Neural progenitor cell (in vitro differentiated cells): ENCODE measurements around the gene HPRT1. TPM values are rescaled to one million over a fixed set of nuclear protein-coding genes. Genes with fewer than 3 reads are reported as not detected.

Experiments used
- DNase-seq: peaks from one replicate; pipeline ENCODE4 v3.0.0-alpha.2; 2016; ENCODE audit warnings: low spot score
- H2AFZ ChIP-seq: fragments of 200-600 bp; sonication (generic); replicated peaks from 2 replicates; pipeline ENCODE4 v1.6.1; 2016; ENCODE audit warnings: antibody characterized with exemption
- H3F3A ChIP-seq: fragments of 200-600 bp; sonication (generic); 2 replicates; pipeline ENCODE4 v1.6.1; 2016; ENCODE audit warnings: antibody characterized with exemption, low read depth
- H3K27ac ChIP-seq: fragments of 200-600 bp; sonication (generic); 2 replicates; pipeline ENCODE4 v1.5.1; 2016; ENCODE audit warnings: mild to moderate bottlenecking
- H3K27me3 ChIP-seq: fragments of 200-600 bp; sonication (generic); 2 replicates; pipeline ENCODE4 v1.6.1; 2016; ENCODE audit warnings: mild to moderate bottlenecking, moderate library complexity
- H3K36me3 ChIP-seq: fragments of 200-600 bp; sonication (generic); 2 replicates; pipeline ENCODE4 v1.5.1; 2016
- H3K4me1 ChIP-seq: fragments of 200-600 bp; sonication (generic); 2 replicates; pipeline ENCODE4 v1.6.1; 2016; ENCODE audit warnings: mixed run types
- H3K4me2 ChIP-seq: fragments of 200-600 bp; sonication (generic); 2 replicates; pipeline ENCODE4 v1.6.1; 2016
- H3K4me3 ChIP-seq: fragments of 200-600 bp; sonication (generic); 2 replicates; pipeline ENCODE4 v1.5.1; 2016
- H3K79me2 ChIP-seq: fragments of 200-600 bp; sonication (generic); 2 replicates; pipeline ENCODE4 v1.6.1; 2016; ENCODE audit warnings: low read depth
- H3K9ac ChIP-seq: fragments of 200-600 bp; sonication (generic); 2 replicates; pipeline ENCODE4 v1.6.1; 2016
- H3K9me3 ChIP-seq: fragments of 200-600 bp; sonication (generic); 2 replicates; pipeline ENCODE4 v1.5.1; 2016; ENCODE audit warnings: low read depth
- H4K20me1 ChIP-seq: fragments of 200-600 bp; sonication (generic); 2 replicates; pipeline ENCODE4 v1.6.1; 2016; ENCODE audit warnings: low read depth
- H3K27ac Mint-ChIP-seq: 3 replicates; pipeline ENCODE4 v1.8.0; 2021; ENCODE audit warnings: mixed read lengths
- H3K27me3 Mint-ChIP-seq: 2 replicates; pipeline ENCODE4 v1.8.0; 2022; ENCODE audit warnings: low read depth, mild to moderate bottlenecking, inconsistent platforms, moderate library complexity, mixed read lengths; ENCODE audit not compliant: insufficient read depth
- H3K36me3 Mint-ChIP-seq: 3 replicates; pipeline ENCODE4 v1.8.0; 2021; ENCODE audit warnings: mixed read lengths
- H3K4me1 Mint-ChIP-seq: 3 replicates; pipeline ENCODE4 v1.8.0; 2021; ENCODE audit warnings: mixed read lengths
- H3K4me3 Mint-ChIP-seq: 3 replicates; pipeline ENCODE4 v1.8.0; 2021; ENCODE audit warnings: mild to moderate bottlenecking, moderate library complexity, mixed read lengths
- H3K9me3 Mint-ChIP-seq: 3 replicates; pipeline ENCODE4 v1.8.0; 2020; ENCODE audit warnings: mixed read lengths
- CTCF ChIP-seq: fragments of 200-600 bp; sonication (generic); IDR thresholded peaks from 2 replicates; pipeline ENCODE4 v1.5.1; 2017; ENCODE audit warnings: antibody characterized with exemption, mild to moderate bottlenecking
- EZH2 ChIP-seq: fragments of 200-600 bp; sonication (generic); IDR thresholded peaks from 2 replicates; pipeline ENCODE4 v1.6.1; 2017; ENCODE audit warnings: antibody characterized with exemption, mild to moderate bottlenecking, moderate library complexity
- EZH2phosphoT487 ChIP-seq: fragments of 200-600 bp; sonication (generic); IDR thresholded peaks from 2 replicates; pipeline ENCODE4 v1.6.1; 2017; ENCODE audit warnings: antibody characterized with exemption
- total RNA-seq: library from RNA; depleted of rRNA; stranded (reverse); fragments of >200 nt; gene quantifications from 2 replicates; pipeline ENCODE4 v1.2.3, GENCODE V29; 2015; ENCODE audit warnings: low replicate concordance

HPRT1 gene
- total RNA-seq, 1 donor from 2014 or later: 20.9 TPM

- no peaks in the 10 kb centered on the region for H3K36me3 Mint-ChIP-seq
- no peaks in the 10 kb centered on the region for H3K27me3 Mint-ChIP-seq
- H3K9me3 Mint-ChIP-seq: no peaks in the 10 kb centered on the region
- TF ChIP-seq CTCF (no peak), EZH2phosphoT487 (no peak), EZH2 (no peak)
- Histone ChIP-seq H3K36me3 (no peaks in the 10 kb centered on the region), H3K9ac (no peak overlapping the region), H4K20me1 (no peaks in the 10 kb centered on the region), H3K27me3 (no peaks in the 10 kb centered on the region), H3K79me2 (no peaks in the 10 kb centered on the region), H3K27ac (no peak overlapping the region), H3K4me3 (no peak overlapping the region), H2AFZ (no peak overlapping the region), H3K4me2 (no peak overlapping the region), H3F3A (no peaks in the 10 kb centered on the region), H3K9me3 (no peaks in the 10 kb centered on the region), H3K4me1 (no peaks in the 10 kb centered on the region)
- DNase-seq: no peak
- H3K27ac Mint-ChIP-seq: no peak overlapping the region
- peaks cover 12% of the 10 kb centered on the region for H3K4me1 Mint-ChIP-seq
- no peak overlapping the region for H3K4me3 Mint-ChIP-seq
These were observed 66.4 kb downstream of the HPRT1 start for GRCh38 chrX:134526399-134526798.

GRCh38 chrX:134528960-134529359 lies 69.0 kb downstream of the HPRT1 start:
- Histone ChIP-seq H3K27ac (no peak overlapping the region), H3K4me1 (no peaks in the 10 kb centered on the region), H3F3A (no peaks in the 10 kb centered on the region), H3K4me2 (no peak overlapping the region), H3K4me3 (no peak overlapping the region), H3K36me3 (no peaks in the 10 kb centered on the region), H3K9me3 (no peaks in the 10 kb centered on the region), H2AFZ (no peak overlapping the region), H3K9ac (no peak overlapping the region), H4K20me1 (no peaks in the 10 kb centered on the region), H3K79me2 (no peaks in the 10 kb centered on the region), H3K27me3 (no peaks in the 10 kb centered on the region)
- no peak for DNase-seq
- Mint-ChIP-seq H3K4me1 (peaks cover 15% of the 10 kb centered on the region), H3K27ac (peak overlapping the region; percentile 81), H3K9me3 (no peaks in the 10 kb centered on the region), H3K36me3 (no peaks in the 10 kb centered on the region), H3K4me3 (no peak overlapping the region), H3K27me3 (peaks cover 3% of the 10 kb centered on the region)
- TF ChIP-seq EZH2: no peak
- TF ChIP-seq EZH2phosphoT487: no peak
- TF ChIP-seq CTCF: no peak

- H3K9me3 ChIP-seq: no peaks in the 10 kb centered on the region
- no peaks in the 10 kb centered on the region for H3F3A ChIP-seq
- peaks cover 3% of the 10 kb centered on the region for H3K27me3 Mint-ChIP-seq
- no peaks in the 10 kb centered on the region for H3K79me2 ChIP-seq
- H3K27ac Mint-ChIP-seq: peak overlapping the region; percentile 81
- H3K36me3 Mint-ChIP-seq: no peaks in the 10 kb centered on the region
- no peak overlapping the region for H3K4me3 ChIP-seq
- no peaks in the 10 kb centered on the region for H3K36me3 ChIP-seq
- H3K9ac ChIP-seq: no peak overlapping the region
- no peak overlapping the region for H3K4me2 ChIP-seq
- H4K20me1 ChIP-seq: no peaks in the 10 kb centered on the region
- no peaks in the 10 kb centered on the region for H3K27me3 ChIP-seq
- no peaks in the 10 kb centered on the region for H3K4me1 ChIP-seq
- no peak overlapping the region for H3K27ac ChIP-seq
- peaks cover 15% of the 10 kb centered on the region for H3K4me1 Mint-ChIP-seq
- H3K9me3 Mint-ChIP-seq: no peaks in the 10 kb centered on the region
- no peak overlapping the region for H3K4me3 Mint-ChIP-seq
- H2AFZ ChIP-seq: no peak overlapping the region
- DNase-seq: no peak
- no peak for TF ChIP-seq CTCF
- TF ChIP-seq EZH2phosphoT487: no peak
- no peak for TF ChIP-seq EZH2
These were observed 69.5 kb downstream of the HPRT1 start for GRCh38 chrX:134529481-134529880.
